SK-N-SH (cell line): ENCODE data around the gene LIMK1.

Experiments used
- CHD2 ChIP-seq: fragments of 150-350 bp; IDR thresholded peaks from 2 replicates; pipeline ENCODE4 v1.6.1; 2018; ENCODE audit warnings: low read length; ENCODE audit not compliant: partially characterized antibody
- FOXJ3 ChIP-seq: sonication (generic); formaldehyde crosslinking; IDR thresholded peaks from 2 replicates; pipeline ENCODE4 v1.5.1; 2020; ENCODE audit warnings: mild to moderate bottlenecking, missing genetic modification reagents
- MXI1 ChIP-seq: IDR thresholded peaks from 2 replicates; pipeline ENCODE4 v1.6.1; 2012; ENCODE audit warnings: mild to moderate bottlenecking, low read depth, low read length, improper control_type of control experiment
- POLR2AphosphoS5 ChIP-seq: IDR thresholded peaks from 2 replicates; pipeline ENCODE4 v1.6.1; 2012; ENCODE audit warnings: low read depth, low read length
- RCOR1 ChIP-seq: fragments of 150-350 bp; IDR thresholded peaks from 2 replicates; pipeline ENCODE4 v1.6.1; 2017; ENCODE audit warnings: antibody characterized with exemption, low read length
- RFX5 ChIP-seq: IDR thresholded peaks from 2 replicates; pipeline ENCODE4 v1.6.1; 2012; ENCODE audit warnings: mild to moderate bottlenecking, improper control_type of control experiment, low read length
- TF ChIP-seq, protein P1 (sequence below): fragments of 200-600 bp; sonication (generic); IDR thresholded peaks from 2 replicates; pipeline ENCODE4 v1.6.1; 2017; ENCODE audit warnings: antibody characterized with exemption, mild to moderate bottlenecking, moderate library complexity
- TF ChIP-seq, protein P2 (sequence below): IDR thresholded peaks from 2 replicates; pipeline ENCODE4 v1.6.1; 2012; ENCODE audit warnings: mild to moderate bottlenecking, low read depth, low read length, moderate library complexity

DNA sequence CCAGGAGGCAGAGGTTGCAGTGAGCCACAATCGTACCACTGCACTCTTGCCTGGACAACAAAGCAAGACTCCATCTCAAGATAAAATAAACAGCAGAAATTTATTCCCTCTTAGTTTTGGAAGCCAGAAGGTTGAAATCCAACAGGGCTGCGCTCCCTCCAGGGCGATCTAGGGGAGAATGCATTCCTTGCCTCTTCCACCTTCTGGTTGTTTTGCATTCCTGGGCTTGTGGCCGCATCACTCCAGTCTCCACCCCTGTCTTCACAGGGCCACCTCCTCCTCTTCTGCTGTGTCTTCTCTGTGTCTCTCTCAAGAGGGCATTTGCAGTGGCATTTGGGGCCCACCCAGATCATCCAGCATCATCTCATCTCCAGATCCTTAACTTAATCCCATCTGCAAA lies 36.2 kb downstream of the LIMK1 start:
- TF ChIP-seq MXI1 (no peak), RCOR1 (no peak), FOXJ3 (CRISPR knock-in tag) (no peak), CHD2 (no peak), RFX5 (no peak), POLR2AphosphoS5 (no peak)
- TF ChIP-seq, protein P1, sequence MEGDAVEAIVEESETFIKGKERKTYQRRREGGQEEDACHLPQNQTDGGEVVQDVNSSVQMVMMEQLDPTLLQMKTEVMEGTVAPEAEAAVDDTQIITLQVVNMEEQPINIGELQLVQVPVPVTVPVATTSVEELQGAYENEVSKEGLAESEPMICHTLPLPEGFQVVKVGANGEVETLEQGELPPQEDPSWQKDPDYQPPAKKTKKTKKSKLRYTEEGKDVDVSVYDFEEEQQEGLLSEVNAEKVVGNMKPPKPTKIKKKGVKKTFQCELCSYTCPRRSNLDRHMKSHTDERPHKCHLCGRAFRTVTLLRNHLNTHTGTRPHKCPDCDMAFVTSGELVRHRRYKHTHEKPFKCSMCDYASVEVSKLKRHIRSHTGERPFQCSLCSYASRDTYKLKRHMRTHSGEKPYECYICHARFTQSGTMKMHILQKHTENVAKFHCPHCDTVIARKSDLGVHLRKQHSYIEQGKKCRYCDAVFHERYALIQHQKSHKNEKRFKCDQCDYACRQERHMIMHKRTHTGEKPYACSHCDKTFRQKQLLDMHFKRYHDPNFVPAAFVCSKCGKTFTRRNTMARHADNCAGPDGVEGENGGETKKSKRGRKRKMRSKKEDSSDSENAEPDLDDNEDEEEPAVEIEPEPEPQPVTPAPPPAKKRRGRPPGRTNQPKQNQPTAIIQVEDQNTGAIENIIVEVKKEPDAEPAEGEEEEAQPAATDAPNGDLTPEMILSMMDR = no peak
- TF ChIP-seq, protein P2, sequence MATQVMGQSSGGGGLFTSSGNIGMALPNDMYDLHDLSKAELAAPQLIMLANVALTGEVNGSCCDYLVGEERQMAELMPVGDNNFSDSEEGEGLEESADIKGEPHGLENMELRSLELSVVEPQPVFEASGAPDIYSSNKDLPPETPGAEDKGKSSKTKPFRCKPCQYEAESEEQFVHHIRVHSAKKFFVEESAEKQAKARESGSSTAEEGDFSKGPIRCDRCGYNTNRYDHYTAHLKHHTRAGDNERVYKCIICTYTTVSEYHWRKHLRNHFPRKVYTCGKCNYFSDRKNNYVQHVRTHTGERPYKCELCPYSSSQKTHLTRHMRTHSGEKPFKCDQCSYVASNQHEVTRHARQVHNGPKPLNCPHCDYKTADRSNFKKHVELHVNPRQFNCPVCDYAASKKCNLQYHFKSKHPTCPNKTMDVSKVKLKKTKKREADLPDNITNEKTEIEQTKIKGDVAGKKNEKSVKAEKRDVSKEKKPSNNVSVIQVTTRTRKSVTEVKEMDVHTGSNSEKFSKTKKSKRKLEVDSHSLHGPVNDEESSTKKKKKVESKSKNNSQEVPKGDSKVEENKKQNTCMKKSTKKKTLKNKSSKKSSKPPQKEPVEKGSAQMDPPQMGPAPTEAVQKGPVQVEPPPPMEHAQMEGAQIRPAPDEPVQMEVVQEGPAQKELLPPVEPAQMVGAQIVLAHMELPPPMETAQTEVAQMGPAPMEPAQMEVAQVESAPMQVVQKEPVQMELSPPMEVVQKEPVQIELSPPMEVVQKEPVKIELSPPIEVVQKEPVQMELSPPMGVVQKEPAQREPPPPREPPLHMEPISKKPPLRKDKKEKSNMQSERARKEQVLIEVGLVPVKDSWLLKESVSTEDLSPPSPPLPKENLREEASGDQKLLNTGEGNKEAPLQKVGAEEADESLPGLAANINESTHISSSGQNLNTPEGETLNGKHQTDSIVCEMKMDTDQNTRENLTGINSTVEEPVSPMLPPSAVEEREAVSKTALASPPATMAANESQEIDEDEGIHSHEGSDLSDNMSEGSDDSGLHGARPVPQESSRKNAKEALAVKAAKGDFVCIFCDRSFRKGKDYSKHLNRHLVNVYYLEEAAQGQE = no peak
